NOMO-1 (cell line): ENCODE results near the gene CCDC91.
"Not testable (repeated sequence)": the region's sequence is repeated elsewhere in the genome, so short reads cannot be mapped to it uniquely, and the experiment has no call there.

ENCODE experiments used
- DNase-seq, 2 experiments: peaks; one replicate each; lab custom pipeline; 2025; ENCODE audit not compliant: unreplicated experiment in 2 of 2; lab: John Stamatoyannopoulos, UW

The CCDC91 gene

DNA sequence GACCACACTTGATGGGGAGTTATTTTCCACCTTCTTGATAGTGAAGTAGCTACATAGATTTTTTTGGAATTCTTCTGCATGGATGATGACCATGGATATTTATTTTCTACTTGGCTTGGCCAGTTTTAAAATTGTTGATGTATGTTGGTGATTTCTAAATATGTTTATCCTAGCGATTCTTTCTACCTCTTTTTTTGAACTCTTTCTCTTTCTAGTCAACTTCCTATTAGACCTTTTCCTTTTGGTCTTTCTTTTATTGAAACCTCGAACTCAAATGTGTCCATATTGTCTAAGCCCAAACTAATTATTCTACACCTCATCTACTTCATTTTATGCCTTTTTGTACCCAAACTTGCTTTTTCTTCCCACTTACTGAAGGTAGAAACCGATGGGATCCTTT is 37.0 kb downstream of the CCDC91 start:
- DNase-seq, result peak in 1 of 2 experiments; percentile 28

- DNase-seq, result no peak
Measured at GRCh38 chr12:28231248-28231647, 41.0 kb downstream of the CCDC91 start.

GRCh38 chr12:28232211-28232928 is 42.1 kb downstream of the CCDC91 start:
- DNase-seq, result no peak

GRCh38 chr12:28234444-28234843 is 44.2 kb downstream of the CCDC91 start:
- DNase-seq, result no peak

- no peak for DNase-seq
Measured at GRCh38 chr12:28235015-28235414, 44.8 kb downstream of the CCDC91 start.

DNA sequence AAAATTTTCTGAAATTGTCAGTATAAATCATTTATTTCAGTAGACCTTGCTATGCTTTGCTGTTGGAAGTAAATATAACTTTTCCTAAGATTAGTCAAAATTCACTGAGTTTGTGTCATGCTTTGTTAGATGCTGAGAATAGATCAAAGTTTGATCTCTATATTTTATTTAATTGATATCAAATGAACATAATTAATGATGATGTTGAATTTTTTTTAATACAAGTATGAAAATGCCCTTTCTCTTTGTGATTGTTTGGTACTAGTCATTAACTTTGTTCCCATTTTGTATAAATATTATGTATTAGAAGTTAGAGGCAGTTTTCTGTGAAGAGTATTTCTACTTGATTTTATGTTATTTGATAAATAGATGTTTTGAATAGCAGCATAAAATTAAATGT is 45.7 kb downstream of the CCDC91 start:
- no peak for DNase-seq

- DNase-seq, result no peak
Measured at GRCh38 chr12:28237423-28237822, 47.2 kb downstream of the CCDC91 start.

- DNase-seq, result no peak
Measured at GRCh38 chr12:28239918-28240317, 49.7 kb downstream of the CCDC91 start.

DNA sequence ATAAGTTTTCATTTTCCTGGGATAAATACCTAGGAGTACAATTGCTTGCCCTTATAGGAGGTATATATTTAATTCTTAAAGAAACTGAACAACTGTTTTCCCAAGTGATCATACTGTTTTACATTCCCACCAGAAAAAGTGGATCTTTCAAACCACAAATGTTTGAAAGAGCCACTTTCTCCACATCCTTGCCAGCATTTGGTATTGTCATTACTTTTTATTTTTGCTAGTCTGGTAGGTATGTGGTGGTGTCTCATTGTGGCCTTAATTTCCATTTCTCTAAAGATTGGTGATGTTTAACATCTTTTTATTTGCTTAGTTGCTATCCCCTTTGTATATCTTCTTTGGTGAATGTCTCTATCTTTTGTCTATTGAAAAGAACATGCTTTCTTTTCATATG is 50.6 kb downstream of the CCDC91 start:
- no peak for DNase-seq

- no peak for DNase-seq
Measured at GRCh38 chr12:28242129-28242495, 51.9 kb downstream of the CCDC91 start.

GRCh38 chr12:28242496-28243309 is 52.4 kb downstream of the CCDC91 start:
- no peak for DNase-seq

DNA sequence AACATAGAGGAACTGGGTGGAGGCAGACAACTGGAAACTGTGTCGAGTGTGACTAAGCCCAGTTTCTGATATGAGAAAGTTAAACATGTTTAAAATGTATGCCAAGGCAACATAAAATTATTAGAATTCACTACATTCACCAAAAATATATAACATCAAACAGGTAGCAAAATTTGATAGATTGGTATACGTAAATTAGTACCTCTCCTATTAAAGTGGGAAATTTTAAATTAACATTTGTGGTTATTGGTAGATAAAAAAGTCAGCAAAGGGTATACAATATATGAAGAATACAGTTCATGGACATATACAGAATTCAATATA is 53.0 kb downstream of the CCDC91 start:
- DNase-seq, result no peak

DNA sequence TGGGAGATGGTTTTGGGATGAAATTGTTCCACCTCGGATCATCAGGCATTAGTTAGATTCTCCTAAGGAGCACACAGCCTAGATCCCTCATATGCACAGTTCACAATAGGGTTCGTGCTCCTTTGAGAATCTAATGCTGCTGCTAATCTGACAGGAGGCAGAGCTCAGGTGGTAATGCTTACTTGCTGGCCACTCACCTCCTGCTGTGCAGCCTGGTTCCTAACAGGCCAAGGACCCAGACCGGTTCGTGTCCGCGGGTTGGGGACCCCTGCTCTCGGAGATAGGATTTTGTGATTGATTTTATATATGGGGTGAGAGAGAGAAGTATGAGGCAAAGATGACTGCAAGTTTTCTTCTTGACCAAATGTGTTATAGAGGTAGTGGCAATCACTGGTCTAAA is 57.5 kb downstream of the CCDC91 start:
- no peak for DNase-seq

GRCh38 chr12:28248555-28249145 is 58.4 kb downstream of the CCDC91 start:
- DNase-seq, result no peak

GRCh38 chr12:28253161-28253641 is 62.9 kb downstream of the CCDC91 start:
- DNase-seq, result no peak

- no peak for DNase-seq
Measured at GRCh38 chr12:28257411-28257810, 67.2 kb downstream of the CCDC91 start.

GRCh38 chr12:28258998-28259397 is 68.7 kb downstream of the CCDC91 start:
- DNase-seq, result no peak

DNA sequence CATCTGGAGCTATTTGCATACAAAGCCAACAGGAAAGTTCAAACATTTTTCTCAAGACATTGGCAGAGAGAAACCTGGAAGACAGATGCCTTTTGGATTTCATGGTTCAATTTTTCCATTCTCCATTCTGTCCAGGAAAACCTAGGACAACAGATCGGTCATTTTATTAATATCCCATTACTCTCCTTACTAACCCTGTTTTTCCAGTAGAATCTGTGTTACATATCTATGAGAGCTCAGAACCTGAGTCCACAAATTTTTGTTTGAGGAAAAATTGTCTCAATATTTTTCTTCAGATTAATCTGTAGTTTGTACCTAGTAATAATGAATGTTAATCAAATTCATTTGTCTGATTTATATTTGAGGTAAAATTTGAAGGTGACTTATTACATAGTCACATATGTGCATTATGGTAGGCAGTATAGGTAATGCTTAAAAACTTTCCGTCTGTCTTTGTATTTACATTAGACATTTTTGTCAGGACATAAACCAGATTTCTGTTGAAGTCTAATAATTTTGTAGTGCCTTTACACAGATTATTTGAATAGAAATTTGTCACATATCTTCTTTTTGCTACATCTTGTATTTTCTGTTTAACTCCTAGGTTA is 75.3 kb downstream of the CCDC91 start:
- DNase-seq, result no peak

GRCh38 chr12:28267920-28268607 is 77.8 kb downstream of the CCDC91 start:
- not testable (repeated sequence) for DNase-seq

DNA sequence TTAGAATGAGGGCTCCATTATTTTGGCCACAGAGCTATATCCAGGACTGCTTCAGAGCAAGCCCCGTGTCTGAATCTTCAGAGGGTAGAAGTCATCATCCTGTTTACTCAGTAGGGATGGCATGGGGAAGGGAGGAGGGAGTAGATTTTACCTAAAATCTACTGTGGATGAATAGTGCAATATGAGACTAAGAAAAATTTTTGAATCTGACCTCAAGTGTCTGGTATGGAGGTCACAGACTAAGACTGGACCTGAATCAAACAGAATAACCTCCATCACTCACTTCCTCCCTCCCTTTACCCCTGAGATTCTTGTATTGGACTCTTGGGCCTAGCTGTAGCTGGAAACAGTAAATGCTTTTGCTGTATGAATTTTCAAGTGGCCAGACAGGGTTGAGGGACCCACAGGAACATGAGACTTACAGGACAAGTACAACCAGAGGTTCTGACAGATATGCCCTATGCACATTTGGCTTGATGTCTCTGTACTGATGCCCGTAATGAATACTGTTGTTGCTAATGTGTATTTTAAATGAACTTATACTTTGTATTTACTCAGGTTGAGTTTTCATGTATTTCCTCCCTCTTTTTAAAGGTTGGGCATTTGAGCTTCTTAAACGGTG is 78.5 kb downstream of the CCDC91 start:
- DNase-seq, result peak in 1 of 2 experiments; percentile 57
